ENCODE results near the gene SBF1. TPM values are rescaled to one million over a fixed set of nuclear protein-coding genes. Genes with fewer than 3 reads are reported as not detected.

Gene SBF1
- polyA plus RNA-seq, 3 donors, result 36.5 to 41.9 (median 41.8) TPM

GRCh38 chr22:50396751-50397370 lies 78.0 kb downstream of the SBF1 start:
- 43 to 76% (median 70%) methylated on average over 6 of the region's 6 CpGs for WGBS, 3 donors
- H3K27ac ChIP-seq (ENCODE audit: low read depth, low read length), result no peak overlapping the region

Other genes with a start within 250 kb of the SBF1 start
- 10 to 100 TPM; 30.9 to 33.9 (median 32.4) TPM for gene TUBGCP6, start 230.0 kb downstream of the SBF1 start, polyA plus RNA-seq
- gene HDAC10, start 223.8 kb downstream of the SBF1 start, polyA plus RNA-seq, result 10 to 100 TPM; 23.7 to 30.9 (median 24.0) TPM
- gene MAPK12, start 213.4 kb downstream of the SBF1 start, polyA plus RNA-seq, result 10 to 100 TPM in 2 of 3 donors, 1 to 10 TPM in 1; 4.7 to 17.6 (median 15.7) TPM
- 10 to 100 TPM in 2 of 3 donors, 1 to 10 TPM in 1; 7.9 to 47.1 (median 46.4) TPM for gene MAPK11, start 204.7 kb downstream of the SBF1 start, polyA plus RNA-seq
- 10 to 100 TPM; 41.6 to 80.4 (median 67.8) TPM for gene PLXNB2, start 167.4 kb downstream of the SBF1 start, polyA plus RNA-seq
- 1 to 10 TPM; 2.0 to 4.0 (median 2.5) TPM for gene DENND6B, start 148.0 kb downstream of the SBF1 start, polyA plus RNA-seq
- 10 to 100 TPM; 25.1 to 41.1 (median 36.9) TPM for gene PPP6R2, start 131.7 kb downstream of the SBF1 start, polyA plus RNA-seq
- 1 to 10 TPM in 1 of 3 donors, under 1 TPM in 1, not detected in 1; 0.31 to 6.1 TPM for gene ADM2, start 6.5 kb upstream of the SBF1 start, polyA plus RNA-seq
- under 1 TPM in 1 of 3 donors, not detected in 2; 0.38 TPM for gene MIOX, start 11.8 kb upstream of the SBF1 start, polyA plus RNA-seq
- gene LMF2, start 32.7 kb upstream of the SBF1 start, polyA plus RNA-seq, result 10 to 100 TPM; 49.6 to 95.8 (median 64.7) TPM
- gene NCAPH2, start 33.2 kb upstream of the SBF1 start, polyA plus RNA-seq, result 10 to 100 TPM; 23.6 to 35.0 (median 31.3) TPM
- gene SCO2, start 50.6 kb upstream of the SBF1 start, polyA plus RNA-seq, result 1 to 10 TPM; 2.2 to 8.8 (median 2.3) TPM
- 100 to 1,000 TPM in 1 of 3 donors, 10 to 100 TPM in 2; 49.1 to 162 (median 75.1) TPM for gene TYMP, start 55.0 kb upstream of the SBF1 start, polyA plus RNA-seq
- gene KLHDC7B, start 70.9 kb upstream of the SBF1 start, polyA plus RNA-seq, result under 1 TPM; 0.11 to 0.23 (median 0.21) TPM
- not detected for gene SYCE3, start 87.9 kb upstream of the SBF1 start, polyA plus RNA-seq
- gene CPT1B, start 103.4 kb upstream of the SBF1 start, polyA plus RNA-seq, result 10 to 100 TPM; 13.4 to 30.4 (median 13.5) TPM
- 100 to 1,000 TPM in 1 of 3 donors, 10 to 100 TPM in 2; 39.2 to 137 (median 65.2) TPM for gene CHKB, start 107.8 kb upstream of the SBF1 start, polyA plus RNA-seq
- 1 to 10 TPM in 2 of 3 donors, under 1 TPM in 1; 0.67 to 2.7 (median 2.0) TPM for gene MAPK8IP2, start 125.8 kb upstream of the SBF1 start, polyA plus RNA-seq
- gene ARSA, start 153.1 kb upstream of the SBF1 start, polyA plus RNA-seq, result 10 to 100 TPM; 24.9 to 56.2 (median 44.1) TPM
- 10 to 100 TPM in 2 of 3 donors, 1 to 10 TPM in 1; 6.3 to 80.5 (median 33.1) TPM for gene SHANK3, start 197.8 kb upstream of the SBF1 start, polyA plus RNA-seq